HG03025 (cell line): ENCODE results near the gene OSM.

Experiments used
- ATAC-seq: cut with Tn5 transposase; IDR thresholded peaks from one replicate; pipeline ENCODE4 v1.9.1; 2021; ENCODE audit warnings: mild to moderate bottlenecking, moderate library complexity; ENCODE audit not compliant: unreplicated experiment, low FRiP score

Gene OSM

DNA sequence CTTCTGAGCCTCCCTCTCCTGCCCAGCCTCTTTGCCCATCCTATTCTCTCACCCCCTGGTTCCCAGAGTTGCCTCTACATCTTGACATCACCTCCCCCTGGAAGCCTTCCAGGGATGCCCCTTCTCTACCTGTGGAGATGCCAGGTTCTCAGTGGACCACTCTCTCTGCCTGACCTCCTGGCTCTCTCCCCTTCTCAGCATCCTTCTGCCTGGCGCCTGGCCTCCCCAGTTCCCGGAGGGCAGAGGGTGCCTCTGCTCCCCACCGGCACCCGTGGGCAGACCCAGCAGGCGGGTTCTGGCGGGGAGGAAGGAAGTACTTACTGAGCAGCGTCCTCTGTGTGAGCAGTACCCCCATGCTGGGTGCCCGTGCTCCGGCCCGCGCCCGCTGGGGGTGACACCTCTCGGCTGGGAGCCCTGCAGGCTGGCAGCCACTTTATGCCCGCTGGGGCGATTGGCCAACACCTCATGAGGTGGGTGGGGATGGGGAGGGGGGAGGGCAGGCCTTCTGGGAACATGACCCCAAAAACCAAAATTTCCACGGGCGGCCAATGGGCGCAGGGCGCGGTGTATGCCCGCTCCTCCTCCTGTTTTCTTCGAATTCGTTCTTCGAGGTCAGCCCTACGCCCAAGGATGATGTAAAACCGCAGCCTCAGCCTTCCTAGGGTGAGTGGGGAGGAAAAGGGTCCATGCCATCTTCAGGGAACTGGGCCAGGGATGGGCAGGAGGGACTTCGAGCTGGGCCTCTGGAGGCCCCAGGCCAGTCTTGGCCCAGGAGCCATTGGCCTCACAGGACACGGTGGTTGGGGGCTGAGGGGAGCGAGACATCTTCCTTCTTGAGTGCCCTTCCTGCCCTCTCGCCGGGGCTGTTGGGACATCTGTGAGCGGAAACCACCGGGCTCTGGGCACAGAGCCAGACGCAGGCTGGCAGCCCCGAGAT is at the start of gene OSM:
OSM (minus strand) TSS at position 407 of the 937 bp plus-strand sequence; CDS start at position 355, 52 bp downstream.
- no peak for ATAC-seq

DNA sequence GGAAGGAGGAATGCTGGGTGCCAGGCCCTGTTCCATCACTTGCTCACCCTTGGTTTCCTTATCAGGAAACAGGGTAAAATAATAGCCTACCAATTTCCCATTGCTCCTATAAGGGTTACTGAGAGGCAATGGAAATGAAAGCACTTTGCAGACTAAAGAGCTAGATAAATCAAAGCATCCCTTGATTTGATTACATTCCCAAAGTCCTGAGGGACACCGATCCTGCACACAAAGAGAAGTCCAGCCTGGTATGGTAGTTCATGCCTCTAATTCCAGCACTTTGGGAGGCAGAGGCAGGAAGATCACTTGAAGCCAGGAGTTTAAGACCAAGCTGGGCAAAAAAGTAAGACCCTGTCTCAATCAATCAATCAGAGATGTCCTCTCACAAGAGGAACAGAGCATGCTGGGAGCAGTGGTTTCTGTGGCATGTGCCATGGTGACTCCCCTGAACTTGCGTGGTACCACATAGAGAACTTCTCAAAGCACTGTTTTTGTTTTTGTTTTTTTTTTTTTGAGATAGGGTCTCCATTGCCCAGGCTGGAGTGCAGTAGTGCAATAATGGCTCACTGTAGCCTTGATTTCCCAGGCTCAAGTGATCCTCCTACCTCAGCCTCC is 49.4 kb upstream of the OSM start:
- no peak for ATAC-seq

DNA sequence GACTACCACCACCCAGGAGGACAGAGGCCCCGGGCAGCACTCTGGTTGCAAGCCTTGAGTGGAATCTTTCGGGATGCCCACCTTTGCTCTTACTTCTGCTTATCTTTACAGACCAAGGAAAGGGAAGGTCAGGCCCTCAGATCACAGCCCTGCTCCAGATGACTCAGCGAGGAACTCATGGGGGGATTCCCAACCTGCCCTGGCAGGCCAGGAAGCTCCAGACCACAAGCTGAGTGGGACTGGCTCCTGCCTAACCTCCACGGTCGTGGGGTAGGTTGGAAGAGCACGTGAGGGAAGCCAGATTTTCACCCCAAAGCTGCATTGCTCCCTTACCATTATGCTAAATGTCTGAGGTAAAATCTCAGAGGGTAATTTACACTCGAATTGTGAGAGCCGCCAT is 48.3 kb upstream of the OSM start:
- no peak for ATAC-seq

DNA sequence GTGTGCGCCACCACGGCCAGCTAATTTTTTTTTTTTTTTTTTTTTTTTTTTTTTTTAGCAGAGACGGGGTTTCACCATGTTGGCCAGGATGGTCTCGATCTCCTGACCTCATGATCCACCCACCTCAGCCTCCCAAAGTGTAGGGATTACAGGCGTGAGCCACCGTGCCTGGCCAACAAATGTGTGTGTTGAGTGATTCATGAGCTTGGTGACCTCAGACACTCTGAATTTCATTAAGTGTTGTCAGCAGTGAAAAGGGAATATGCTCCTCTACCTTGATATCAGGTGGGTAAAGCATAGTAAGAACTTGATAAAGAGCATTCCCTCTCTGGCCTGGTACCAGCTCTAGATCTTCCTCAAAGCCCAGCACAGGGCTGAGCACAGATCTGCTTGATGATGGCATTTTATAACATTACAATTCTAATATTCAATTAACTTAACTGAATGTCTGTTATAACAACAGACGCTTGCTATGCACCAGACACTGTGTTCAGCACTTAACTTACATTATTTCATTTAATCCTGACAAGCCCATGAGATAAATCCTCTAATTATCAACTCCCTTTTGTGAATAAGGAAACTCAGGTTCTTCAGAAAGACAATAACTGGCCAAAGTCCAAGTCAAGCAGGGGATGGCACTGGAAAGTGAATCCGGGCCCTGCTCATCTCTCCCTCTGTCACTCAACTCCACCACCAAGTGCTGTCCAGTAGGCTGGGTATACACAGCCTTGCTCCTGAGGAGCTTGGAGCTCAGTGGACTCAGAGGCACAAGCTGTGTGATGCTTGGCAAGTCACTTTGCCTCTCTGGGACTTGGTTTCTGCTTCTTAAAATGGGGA is 47.1 kb upstream of the OSM start:
- ATAC-seq, result no peak

DNA sequence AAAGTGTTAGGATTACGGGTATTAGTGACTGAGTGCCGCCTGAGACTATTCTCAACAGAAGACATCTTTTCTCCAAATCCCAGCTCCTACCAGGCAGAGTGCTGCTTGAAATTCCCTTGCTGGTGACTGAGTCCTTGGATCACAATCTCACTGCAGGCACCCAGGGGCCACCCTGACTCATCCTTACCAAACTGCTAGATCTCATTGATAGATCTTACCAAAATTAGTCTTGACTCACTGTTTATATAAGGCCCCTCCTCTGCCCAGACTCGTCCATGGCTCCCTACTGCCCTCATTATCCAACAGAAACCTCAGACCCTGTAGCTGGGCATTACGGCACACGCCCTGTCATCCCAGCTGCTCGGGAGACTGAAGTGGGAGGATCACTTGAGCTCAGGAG is 45.4 kb upstream of the OSM start:
- ATAC-seq, result no peak

DNA sequence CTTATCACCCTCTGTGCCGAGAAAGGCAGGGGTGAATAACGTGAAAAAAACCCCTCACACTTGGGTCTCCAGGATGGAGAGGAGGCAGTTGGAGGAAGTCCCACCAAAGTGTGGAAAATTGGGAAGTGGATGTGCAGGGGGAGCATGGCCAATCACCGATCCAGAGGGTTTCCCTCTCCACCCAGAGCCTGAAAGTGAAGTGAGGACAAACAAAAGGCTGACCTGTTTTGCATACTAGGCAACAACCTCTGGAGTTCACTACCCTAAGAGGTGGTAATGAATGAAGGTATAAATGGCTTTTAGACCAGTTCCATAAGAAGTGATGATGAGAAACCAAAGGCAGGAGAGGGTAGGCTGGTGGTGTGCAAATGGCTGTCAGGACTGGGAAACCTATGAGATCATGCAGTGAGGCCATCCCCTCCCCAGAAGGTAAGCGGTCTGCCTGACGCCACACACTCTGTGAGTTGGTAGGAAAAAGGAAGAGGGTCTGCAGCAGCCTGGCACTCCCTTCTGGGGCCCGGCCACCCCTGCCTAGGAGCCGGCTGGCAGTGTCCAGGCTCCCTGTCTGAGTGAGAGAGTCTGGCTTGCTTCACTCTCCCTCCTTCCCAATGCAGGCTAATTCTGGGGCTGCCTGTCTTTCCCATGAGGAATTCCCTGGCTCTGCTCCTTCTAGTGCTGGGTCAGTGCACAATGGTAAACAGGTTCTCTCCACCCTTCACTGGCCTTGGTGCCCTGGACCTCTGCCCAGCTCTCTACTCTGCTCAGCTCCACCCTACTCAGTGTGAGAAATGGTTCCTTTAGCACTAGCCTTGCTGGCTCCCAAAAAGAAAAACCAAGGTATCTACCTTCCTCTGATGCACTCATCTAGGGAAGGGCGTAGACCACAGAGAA is 44.5 kb upstream of the OSM start:
- ATAC-seq, result no peak

DNA sequence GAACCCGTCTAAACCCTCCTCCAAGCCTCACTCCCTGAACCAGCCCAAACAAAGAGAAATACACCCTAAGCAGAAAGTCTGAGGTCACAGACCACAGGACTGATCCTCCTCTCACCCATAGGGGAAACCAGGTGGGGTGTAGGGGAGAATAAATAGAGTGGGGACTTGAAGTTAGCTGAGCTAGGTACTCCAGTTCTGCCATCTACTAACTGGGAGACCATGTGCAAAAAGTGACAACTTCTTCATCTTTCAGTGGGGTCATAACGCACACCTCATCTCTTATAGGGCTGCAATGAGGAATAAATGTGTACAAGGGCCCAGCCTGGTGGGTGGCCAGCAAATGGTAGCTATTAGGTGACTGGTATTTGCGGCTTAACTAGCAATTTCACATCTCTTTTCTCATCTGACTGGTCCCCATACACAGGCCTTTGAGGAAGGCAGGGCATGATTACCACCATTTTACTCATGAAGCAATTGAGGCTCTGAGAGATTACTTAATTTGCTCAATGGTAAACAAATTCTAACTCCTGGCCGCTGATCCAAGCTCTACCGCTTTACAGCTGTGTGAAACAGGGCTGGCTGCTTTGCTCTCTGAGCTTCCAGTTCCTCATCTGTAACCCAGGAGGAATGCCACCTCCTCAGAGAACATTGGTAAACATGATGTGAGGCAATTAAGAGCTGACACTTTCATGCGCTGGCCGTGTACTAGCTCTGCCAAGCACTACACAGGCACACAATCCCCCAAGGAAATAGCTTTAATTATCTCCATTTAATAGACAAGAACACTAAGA is 43.5 kb upstream of the OSM start:
- no peak for ATAC-seq

DNA sequence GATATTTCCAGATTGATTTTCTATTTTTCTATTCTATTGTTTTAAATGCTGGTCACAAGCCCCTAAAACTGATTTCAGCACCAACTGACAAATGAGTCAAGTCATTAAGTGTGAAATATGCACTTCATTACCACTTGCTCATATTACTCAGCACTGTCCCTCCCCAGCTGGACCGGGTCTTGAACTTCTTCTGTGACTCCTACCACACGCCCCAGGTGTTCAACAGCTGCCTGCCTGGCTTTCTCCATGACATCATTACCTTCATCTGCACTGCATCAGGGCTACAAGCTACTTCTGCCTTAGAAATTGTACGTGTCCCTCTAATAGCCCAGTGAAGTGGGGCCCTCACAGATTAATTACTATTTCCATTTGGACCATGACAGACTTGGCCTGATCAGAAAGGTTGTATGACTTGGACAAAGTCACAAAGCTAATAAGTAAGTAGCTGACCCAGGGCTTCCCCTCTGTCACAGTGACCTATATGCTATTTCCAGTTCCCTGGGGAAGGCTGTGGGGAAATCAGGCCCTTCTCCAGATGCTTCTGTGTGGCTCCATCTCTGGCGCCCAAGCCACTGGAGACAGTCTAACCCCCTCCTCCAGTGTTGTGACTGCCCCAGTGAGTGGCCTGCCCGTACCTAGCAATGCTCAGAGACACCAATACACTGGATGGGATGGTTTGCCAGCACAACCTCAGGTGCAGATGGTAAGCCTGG is 42.0 kb upstream of the OSM start:
- no peak for ATAC-seq

DNA sequence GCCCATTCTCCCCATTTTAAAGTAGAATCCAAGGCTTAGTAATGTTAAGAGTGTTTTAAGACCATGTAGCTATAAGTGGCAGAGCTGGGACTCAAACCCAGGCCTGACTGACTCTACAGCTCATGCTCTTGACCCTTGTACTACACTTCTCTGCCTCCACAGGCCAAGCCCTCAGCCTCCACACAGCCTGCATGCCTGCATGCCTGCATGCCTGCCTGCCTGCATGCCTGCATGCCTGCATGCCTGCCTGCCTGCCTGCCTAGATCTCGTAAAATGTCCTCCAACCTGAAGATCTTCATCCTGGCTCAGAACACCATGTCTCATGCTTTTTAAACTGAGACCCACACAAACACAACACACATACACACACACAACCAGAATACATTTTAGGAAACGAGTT is 41.4 kb upstream of the OSM start:
- no peak for ATAC-seq

DNA sequence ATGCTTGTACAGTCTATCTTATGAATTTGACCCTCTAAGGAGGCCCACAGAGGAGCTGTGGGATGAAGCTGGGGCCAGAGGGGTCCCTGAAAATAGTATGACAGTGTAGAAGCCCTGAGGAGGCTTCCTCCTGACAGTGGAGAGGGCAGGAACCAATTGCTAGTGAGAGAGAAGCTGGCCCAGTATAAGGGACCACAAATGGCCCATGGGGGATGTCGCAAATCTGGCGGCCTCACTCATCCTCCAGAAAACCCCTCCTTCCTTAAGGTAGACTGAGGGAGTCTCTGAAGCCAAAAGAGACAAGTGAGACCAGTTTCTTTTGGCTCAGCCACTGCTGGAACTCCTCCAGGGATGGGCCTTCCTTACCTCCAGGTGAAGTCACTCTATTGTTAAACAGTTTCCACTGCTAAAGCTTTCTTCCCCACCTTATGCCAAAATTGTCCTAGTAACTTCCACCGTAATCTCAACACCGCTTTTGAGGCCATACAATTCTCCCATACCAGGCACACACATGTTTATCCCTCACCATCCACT is 40.5 kb upstream of the OSM start:
- ATAC-seq, result no peak

DNA sequence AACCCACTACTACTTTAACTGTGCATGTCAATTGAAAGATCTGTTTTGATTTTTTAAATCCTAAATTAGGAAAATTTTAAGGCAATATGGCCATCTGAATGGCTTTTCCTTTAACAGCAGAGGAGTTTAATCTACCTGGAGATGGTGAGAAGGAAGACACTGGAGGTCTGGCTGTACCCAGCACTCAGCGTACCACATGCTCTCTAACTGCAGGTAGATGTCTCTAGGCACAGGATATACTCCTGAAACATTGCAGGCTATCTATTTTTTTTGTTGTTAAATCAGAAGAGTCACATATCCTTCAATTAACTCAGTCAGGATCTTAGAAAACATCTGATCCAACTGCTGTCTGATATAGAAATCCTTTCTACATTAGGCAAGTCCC is 40.0 kb upstream of the OSM start:
- no peak for ATAC-seq

DNA sequence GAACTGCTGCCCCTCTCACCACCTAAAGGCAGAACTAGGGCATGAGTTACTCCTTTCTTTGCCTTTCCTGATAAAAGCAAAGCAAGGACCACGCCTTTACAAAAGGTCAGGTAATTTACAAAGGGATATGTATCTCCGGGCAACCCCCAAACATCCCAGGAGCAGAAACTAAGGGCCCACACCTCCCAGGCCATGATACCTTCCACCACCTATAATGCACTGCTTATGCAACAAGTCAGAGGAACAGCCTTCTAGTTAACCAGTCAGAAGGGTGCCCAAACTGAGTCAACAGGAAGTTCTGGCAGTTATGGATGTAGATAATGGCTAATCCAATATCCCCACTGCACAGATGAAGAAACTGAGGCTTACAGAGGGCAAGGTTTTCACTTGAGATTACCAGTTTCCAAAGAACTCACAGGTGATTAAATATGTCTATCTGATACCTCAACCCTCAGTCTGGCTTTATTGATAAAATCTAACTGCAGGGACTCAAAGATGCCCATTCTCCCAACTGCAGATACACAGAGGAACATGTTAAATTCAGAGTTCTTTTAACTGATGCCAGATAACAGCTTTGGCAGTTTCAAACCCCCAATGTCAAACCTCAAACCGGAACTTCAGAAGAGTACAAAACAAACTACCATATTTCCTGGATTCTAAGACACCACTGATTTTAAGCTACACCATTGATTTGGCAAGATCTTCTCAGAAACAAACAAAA is 39.4 kb upstream of the OSM start:
- ATAC-seq, result no peak

DNA sequence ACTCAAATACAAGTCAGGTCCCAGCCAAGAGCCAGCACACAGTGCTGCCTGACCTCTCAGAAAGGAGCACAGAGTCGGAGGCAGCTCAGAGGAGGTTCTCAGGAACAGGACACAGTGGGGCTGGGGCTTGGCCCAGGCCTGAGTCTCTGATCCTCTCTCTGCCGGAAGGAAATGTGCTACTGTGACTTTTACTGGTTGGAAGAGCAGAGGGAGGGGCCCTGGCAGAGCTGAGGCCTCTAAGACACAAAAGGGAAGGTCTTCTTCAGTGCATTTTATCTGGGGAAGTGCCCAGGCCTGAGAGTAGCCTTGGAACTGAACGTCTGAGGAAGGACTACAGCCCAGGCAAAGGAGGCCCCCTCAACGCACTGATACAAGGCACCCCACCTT is 38.9 kb upstream of the OSM start:
- ATAC-seq, result no peak

DNA sequence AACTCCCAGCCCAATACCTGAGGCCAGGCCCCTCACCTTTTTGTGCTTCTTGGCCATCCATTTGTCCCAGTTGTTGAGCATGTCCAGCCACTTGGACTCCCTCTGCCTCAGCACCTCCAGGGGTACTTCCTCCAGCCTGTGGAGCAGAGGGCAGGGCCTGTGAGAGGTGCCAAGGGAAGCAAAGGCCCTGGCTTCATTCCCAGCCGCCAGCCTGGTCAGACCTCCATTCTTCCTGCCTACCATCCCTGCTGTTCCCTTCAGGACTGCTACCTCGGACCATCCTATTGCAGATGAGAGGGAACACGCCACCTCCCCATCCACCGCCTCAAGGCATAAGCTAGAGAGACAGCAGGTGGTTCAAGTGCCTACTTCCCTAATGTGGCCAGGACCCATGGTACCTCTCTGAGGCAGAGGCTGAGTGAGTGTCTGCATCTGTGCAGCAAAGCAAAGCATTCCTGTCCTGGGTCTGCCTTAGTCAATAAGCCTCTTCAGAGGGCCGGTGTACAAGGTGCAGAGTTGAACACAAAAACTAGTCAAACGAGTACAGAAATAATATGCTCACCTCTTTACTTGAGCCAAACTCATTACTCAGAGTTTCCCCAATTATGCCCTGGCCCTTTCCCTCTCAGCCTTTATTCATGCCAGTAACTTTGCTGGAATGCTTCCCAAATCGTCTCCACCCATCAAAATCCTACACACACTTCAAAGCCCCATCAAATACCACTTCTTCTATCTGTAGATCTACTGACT is 38.0 kb upstream of the OSM start:
- ATAC-seq, result no peak

DNA sequence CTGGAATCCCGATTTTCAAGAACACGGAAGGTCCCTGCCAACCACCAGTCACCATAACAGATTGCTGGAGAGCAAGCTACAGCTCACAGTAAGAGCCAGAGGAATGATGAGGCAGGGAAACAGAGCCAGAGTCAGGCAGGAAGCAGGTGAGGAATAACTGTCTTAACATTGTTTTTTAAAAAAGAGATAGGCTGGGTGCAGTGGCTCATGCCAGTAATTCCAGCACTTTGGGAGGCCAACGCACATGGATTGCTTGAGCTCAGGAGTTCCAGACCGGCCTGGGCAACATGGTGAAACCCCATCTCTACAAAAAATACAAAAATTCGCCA is 36.1 kb upstream of the OSM start:
- no peak for ATAC-seq

DNA sequence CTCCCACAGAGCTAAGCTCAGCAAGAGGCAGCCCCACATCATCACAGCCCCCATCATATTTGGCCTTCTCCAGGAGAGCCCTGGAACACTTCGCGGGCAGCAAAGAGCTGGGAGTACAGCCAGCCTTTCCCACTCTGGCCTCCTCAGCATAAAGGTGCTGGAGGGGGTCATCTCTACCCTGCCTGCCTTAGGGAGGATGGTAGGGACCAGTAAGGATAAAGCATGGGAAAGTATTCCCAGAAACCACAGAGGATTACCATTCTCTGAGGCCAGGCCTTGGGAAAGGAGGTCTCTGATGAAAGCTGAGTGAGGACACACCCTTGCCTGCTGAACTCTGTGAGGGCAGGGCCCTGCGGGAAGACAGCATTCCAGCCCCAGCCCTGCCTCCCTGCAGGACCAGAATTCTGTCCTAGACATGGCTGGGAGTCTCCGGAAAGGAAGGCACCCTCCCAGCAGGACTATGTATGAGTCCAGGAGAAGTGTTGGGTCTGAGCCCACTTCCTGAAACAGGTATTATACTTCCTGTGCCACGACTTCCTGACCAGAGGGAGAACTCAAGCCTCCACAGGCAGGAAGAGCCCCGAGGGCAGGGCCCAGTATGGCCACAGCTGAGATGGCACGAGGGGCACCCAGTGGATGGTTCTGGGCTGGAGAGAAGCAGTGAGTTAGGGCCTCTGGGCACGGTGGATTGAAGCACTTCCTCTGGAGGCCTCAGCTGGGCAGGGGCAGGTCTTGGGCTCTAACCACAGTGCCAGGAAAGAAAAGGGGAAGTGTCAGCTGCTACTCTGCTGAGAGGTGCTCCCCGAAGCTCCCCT is 35.6 kb upstream of the OSM start:
- ATAC-seq, result no peak

DNA sequence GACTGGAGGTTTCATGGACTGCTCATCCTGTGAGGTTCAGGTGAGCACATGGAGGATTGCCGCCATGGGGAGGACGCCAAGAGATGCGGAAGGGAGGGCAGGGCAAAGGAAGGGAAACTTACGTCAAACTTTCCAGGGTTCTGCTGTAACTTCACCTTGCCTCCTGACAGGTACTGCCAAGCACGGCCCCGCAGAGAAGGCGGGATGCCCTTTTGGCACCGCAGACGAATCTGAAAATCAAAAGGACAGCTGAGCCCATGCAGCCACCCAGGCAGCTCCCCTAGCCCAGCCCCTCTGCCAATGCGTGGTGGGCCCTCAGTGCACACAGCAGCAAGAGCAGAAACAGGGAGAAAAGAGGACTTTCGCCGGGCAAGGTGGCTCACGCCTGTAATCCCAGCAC is 32.7 kb upstream of the OSM start:
- ATAC-seq, result no peak
